ENCODE data around the gene ZNF473. TPM values are rescaled to one million over a fixed set of nuclear protein-coding genes. Genes with fewer than 3 reads are reported as not detected.

The ZNF473 gene
- 8.1 and 11.8 TPM in 2 replicates for total RNA-seq

DNA sequence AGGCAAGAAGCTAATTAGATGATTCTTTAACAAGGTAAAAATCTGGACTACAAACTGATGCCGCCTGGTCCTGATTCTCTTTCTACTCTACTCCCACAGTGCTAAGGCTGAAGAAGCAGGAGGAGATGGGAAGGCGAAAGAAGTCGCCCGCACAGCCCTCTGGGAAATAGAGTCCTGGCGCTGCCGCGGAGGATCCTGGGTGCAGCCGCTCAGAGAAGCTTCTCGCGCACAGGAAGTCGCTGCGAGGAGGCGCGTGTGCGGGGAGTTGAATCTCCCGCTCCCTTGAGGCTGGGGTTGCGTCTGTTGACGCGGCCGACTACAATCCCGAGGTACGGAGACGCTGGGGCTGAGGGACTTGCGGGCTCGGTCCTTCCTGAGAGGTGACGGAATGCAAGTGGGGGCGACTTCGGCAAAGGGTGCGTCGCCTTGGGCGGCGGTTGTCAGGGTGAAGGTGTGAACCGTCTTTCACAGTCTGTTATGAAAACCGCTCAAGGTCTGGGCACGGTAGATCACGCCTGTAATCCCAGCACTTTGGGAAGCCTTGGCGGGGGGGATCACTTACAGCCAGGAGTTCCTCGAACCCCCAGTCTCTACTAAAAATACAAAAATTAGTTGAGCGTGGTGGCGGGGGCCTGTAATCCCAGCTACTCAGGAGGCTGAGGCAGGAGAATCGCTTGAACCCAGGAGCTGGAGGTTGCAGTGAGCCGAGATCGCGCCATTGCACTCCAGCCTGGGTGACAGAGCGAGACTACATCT, at the start of gene ZNF473:
ZNF473 (plus strand) TSS at position 212 of the 756 bp plus-strand sequence. CDS start 5,078 bp downstream, outside the sequence.

DNA sequence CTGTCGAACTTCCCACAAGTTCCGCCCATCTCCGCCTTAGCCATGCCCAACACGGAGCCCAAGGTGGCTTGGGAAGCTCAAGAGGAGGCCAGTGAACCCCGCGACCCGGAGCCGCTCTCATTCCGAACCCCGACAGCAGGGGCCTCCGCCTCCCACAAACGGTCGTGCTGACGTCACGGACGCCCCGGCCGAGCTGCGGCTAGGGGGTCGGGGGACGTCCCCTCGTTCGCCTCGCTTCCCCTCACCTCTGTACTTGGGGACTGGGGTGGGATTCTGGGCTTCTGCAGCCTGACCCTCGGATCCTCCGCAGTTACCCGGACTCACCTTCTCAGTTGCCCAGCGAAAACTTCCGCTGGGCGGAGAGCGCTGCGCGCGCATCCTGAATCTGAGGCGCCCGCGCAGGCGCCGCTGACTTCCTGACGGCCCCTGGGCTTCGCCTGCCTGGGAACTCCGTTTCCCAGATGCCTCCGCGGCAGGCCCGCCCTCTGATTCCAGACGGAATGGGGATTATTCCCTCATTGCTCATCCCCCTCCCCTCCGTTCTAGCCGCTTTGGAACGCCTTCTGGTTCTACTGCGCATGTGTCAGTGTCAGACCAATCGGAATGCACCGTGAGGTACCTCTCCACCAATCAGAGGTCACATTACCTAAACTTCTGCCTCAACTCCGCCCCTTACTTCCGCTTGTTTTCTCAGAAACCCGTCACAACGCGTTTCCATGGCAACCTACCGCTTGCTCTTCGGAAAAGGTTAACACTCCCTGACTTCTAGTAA, 597 bp upstream of the ZNF473 start, which contains the start of gene VRK3:
VRK3 (minus strand) TSS at position 351 of the 772 bp plus-strand sequence. CDS start 9,210 bp downstream, outside the sequence.

Other genes starting within 250 kb of the ZNF473 start
- gene FUZ, start 212.7 kb upstream of the ZNF473 start, total RNA-seq: 23.9 and 25.5 TPM in 2 replicates
- gene MED25, start 207.7 kb upstream of the ZNF473 start, total RNA-seq: 26.3 and 33.5 TPM in 2 replicates
- gene PTOV1, start 174.8 kb upstream of the ZNF473 start, total RNA-seq: 114 and 134 TPM in 2 replicates
- 45.1 and 58.2 TPM in 2 replicates for gene PNKP, start 158.4 kb upstream of the ZNF473 start, total RNA-seq
- gene AKT1S1, start 148.7 kb upstream of the ZNF473 start, total RNA-seq: 20.4 and 24.7 TPM in 2 replicates
- 23.6 and 30.3 TPM in 2 replicates for gene TBC1D17, start 148.3 kb upstream of the ZNF473 start, total RNA-seq
- 0.43 TPM in 1 of 2 replicates, not detected in the other for gene IL4I1, start 129.1 kb upstream of the ZNF473 start, total RNA-seq
- gene ATF5, start 96.8 kb upstream of the ZNF473 start, total RNA-seq: 4.6 and 7.9 TPM in 2 replicates
- 25.5 and 40.7 TPM in 2 replicates for gene NUP62, start 96.5 kb upstream of the ZNF473 start, total RNA-seq
- gene SIGLEC11, start 64.8 kb upstream of the ZNF473 start, total RNA-seq: 0.22 TPM in 1 of 2 replicates, not detected in the other
- gene VRK3, start 633 bp upstream of the ZNF473 start, total RNA-seq: 25.1 and 29.0 TPM in 2 replicates
- gene IZUMO2, start 137.3 kb downstream of the ZNF473 start, total RNA-seq: 0.39 TPM in 1 of 2 replicates, not detected in the other
- 23.2 and 30.6 TPM in 2 replicates for gene MYH14, start 177.6 kb downstream of the ZNF473 start, total RNA-seq

Measured in placental epithelial cell (primary cell).